Stimulated activated CD4-positive, alpha-beta T cell treated with anti-CD3 and anti-CD28 coated beads, Interleukin-2, amount 100 ng/mL, for 4 hours (primary cell): ENCODE data around the gene MGAT5.
A peak's percentile ranks its signal among the peaks of the same experiment; 100 is the strongest.

Source experiments
- DNase-seq: peaks from one replicate; pipeline ENCODE4 v3.0.0-alpha.2; 2020; ENCODE audit warnings: low read depth

MGAT5 gene

DNA sequence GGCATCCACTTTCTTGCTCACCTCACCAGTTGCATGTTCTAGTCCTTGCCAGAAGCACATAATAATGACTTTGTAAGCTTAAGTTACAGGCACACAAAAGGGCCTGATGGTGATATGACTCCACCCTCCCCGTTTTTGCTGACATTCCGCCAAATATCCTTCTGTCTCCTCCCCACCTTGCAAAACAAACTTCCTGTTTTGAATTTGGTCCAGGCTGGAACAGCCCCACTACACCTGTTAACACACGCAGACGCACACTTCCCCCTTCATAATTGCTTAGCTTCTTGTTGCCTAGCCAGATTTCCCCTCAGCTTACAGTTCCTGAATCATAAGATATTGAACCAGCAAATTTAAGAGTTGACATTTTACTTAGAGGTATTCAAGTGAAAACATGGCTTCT, at the start of gene MGAT5:
Gene MGAT5 (plus strand): TSS at position 269 of the 400 bp plus-strand sequence. CDS start 332 bp downstream, outside the sequence.
- DNase-seq, result no peak

- no peak for DNase-seq
Measured at GRCh38 chr2:134205087-134205486, 48.8 kb upstream of the MGAT5 start.

GRCh38 chr2:134206031-134206430, 47.8 kb upstream of the MGAT5 start:
- DNase-seq, result no peak

DNA sequence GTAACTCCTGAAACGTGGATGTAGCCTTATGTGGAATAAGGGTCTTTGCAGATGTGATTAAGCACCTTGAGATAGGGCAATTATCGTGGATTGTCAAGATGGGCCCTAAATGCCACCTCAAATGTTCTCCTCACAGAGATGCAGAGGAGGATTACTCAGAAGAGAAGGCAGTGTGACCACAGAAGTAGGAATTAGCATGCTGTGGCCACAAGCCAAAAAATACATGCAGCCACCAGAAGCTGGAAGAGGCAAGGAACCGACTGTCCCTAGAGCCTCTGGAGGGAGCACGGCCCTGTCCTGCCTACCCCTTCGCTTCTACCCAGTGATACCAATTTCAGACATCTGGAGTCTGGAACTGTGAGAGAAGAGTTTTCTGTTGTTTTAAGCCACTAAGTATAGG, 47.3 kb upstream of the MGAT5 start:
- no peak for DNase-seq

- peak; percentile 50 for DNase-seq
Measured at GRCh38 chr2:134207589-134208209, 46.2 kb upstream of the MGAT5 start.

DNA sequence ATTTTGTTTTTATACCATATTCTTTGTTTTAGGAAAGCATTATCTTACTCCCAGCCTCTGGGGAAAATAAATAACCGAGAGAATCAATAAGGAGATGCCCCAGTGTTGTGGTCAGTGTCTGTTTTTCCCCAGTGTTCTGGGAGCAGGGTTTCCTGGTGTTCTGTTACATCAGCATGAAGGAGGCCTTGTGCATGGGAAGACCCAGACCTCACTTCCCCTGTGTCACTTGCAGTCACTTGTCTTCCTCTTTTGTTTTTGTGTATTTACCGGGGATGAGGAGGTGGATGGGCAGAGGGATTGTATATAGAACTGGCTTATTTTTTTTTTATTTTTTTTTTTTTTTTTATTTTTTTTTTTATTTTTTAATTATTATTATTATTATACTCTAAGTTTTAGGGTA, 45.0 kb upstream of the MGAT5 start:
- DNase-seq, result no peak

DNA sequence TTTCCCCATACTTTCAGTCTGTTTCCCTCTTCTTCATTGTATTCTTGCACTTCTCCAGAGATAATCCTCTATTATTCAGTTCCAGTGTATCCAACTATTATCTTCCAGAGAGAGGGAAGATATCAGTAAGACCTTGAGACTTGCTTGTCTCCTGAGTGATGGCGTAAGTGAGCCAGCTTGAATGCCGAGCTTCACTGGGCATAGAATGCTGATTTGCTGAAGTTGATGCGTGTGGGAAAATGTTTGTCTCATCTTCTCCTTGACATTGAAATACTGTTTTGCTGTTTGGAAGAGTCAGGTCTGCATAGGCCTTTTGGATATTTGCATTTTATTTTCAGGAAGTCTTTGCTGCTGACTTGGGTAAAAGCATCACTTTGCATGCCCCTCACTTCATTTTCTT, 41.1 kb upstream of the MGAT5 start:
- no peak for DNase-seq

DNA sequence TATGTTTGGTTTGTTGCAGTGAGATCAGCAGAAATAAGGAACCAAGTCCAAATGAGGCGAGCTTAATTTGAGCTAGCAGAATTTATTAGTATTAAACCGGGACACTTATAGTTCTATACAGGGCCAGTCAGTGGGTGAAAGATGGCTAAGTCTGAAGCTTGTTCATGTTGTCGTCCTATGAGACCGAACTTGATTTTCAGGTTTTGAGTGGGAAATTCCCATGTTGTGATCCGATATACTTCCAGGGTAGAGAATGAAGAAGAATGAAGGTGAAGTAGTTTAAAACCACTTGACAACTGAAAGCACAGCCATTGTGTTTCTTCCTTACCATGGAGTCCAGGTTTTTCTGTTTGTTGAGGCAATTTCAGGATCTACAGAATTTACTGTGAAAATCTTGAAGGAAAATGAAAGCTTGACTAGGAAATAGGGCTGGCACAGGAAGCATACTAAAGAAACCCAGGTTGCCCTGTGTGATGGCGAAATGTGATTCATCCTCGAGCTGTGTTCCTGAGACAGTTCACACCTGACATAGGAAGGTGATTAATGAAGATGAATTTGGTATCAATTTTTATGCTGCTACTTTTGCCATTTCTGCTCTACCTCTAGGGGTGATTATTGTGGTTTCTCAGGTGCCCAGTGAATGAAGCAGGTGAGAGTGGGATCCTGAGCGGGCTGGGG, 37.6 kb upstream of the MGAT5 start:
- no peak for DNase-seq

GRCh38 chr2:134217351-134217750, 36.5 kb upstream of the MGAT5 start:
- peak; percentile 34 for DNase-seq

- no peak for DNase-seq
Measured at GRCh38 chr2:134217924-134218323, 35.9 kb upstream of the MGAT5 start.

- no peak for DNase-seq
Measured at GRCh38 chr2:134218414-134218813, 35.5 kb upstream of the MGAT5 start.

GRCh38 chr2:134218930-134219658, 34.8 kb upstream of the MGAT5 start:
- no peak for DNase-seq

DNA sequence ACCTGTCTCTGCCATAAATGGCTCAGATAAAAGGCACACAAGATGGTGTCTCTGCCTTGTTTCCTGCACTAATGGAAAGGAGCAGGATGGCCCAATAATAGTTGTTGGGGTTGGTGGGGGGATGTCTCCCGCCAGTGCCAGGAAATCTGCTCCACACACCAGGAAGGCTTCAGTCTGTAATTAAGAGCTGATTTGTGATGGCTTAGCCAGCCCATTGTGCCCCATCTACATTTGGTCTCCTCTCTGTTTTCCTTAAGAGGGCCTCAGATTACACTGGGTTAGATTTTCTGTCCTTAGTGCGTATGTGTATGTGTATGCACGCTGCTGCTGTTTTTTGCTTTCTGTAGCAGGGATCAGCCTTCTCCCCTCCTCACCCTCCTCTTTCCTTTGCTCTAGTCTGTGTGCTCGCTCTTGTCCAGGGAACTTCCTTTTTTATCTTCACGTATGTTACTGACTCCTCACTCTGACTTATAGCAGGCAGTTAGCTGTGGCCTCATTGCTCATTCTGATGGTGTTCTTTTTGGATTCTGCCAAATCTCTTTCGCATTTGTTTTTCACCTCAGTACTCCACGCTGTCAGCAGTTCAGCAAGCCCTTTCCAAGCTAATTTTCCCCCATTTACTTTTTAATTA, 33.4 kb upstream of the MGAT5 start:
- no peak for DNase-seq

DNA sequence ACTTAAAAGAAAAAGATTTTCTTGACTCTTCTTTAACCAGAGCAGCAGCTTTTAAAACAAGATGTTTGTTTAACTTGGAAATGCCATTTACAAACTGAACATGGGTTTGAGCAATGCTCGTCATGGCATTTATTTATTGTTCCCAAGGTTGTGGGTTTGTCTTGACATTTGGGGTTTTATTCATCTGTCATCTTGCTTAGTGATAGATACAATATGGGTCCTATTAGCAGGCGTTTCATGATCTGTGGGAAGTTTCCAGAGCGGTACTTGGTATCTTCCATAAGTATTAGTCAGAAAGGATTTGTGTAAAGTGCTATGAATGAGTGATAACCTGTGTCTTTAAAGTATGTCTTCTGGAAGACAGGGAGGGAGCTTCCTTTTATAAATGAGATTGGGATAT, 29.9 kb upstream of the MGAT5 start:
- DNase-seq, result no peak

GRCh38 chr2:134225173-134225572, 28.7 kb upstream of the MGAT5 start:
- no peak for DNase-seq

- DNase-seq, result no peak
Measured at GRCh38 chr2:134225841-134226240, 28.0 kb upstream of the MGAT5 start.

DNA sequence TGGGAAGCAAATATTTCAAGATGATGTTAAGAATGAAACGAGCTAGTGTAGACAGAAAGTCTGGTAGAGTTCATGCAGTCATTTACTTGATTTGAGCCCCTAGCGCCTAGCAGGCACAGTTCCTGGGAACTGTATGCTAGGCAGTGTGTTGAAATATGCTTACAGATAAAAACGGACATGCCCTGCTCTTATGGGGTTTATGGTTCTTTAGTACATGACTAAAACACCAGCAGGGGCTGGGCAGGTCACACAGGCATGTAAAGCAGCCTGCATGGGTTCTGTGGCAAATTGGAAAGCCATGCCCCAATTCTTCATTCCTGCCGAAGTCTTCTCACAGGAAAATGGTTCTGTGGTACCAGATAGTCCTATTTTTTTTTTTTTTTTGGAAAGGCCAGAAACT, 27.3 kb upstream of the MGAT5 start:
- DNase-seq, result no peak

- DNase-seq, result no peak
Measured at GRCh38 chr2:134227666-134228065, 26.2 kb upstream of the MGAT5 start.

DNA sequence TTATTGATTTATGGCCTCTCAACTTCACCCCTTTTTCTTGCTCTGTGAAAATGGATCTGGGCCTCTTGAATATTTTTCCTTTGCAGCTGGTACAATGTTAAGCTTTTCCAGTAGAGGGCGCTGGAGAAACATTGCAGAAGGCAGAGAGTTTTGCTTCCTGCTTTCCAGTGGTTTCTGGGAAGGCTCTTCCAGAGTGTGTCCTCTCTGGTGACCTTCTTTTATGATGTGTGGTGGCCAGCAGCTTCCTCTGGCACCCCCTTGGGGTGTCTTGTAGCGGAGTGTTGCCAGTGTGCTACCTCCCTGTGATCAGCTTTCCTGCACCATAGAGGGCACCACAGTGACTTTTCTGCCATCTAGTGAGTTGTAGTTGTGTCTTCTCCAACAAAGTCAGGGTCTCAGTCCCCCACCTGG, 25.4 kb upstream of the MGAT5 start:
- DNase-seq, result no peak

GRCh38 chr2:134229540-134229939, 24.3 kb upstream of the MGAT5 start:
- no peak for DNase-seq

- no peak for DNase-seq
Measured at GRCh38 chr2:134230885-134231284, 23.0 kb upstream of the MGAT5 start.

GRCh38 chr2:134231301-134231964, 22.4 kb upstream of the MGAT5 start:
- DNase-seq, result no peak
